Loucy (cell line): ENCODE data around the gene AMOTL2.

Source experiments
- H2AFZ ChIP-seq: fragments of 200-600 bp; sonication (generic); 2 replicates; pipeline ENCODE4 v1.6.0; 2016; ENCODE audit warnings: antibody characterized with exemption, mild to moderate bottlenecking, low read length, moderate library complexity
- H3F3A ChIP-seq: fragments of 200-600 bp; 2 replicates; pipeline ENCODE4 v1.6.0; 2016; ENCODE audit warnings: antibody characterized with exemption, low read depth, mild to moderate bottlenecking
- H3K27me3 ChIP-seq: fragments of 200-600 bp; sonication (generic); 2 replicates; pipeline ENCODE4 v1.6.1; 2014; ENCODE audit warnings: low read length, mild to moderate bottlenecking; ENCODE audit not compliant: insufficient read depth, poor library complexity, severe bottlenecking
- H3K36me3 ChIP-seq: fragments of 200-600 bp; sonication (generic); 2 replicates; pipeline ENCODE4 v1.6.1; 2016; ENCODE audit warnings: low read length; ENCODE audit not compliant: insufficient read depth
- H3K4me1 ChIP-seq: fragments of 200-600 bp; sonication (generic); 2 replicates; pipeline ENCODE4 v1.5.1; 2014; ENCODE audit warnings: low read length, mild to moderate bottlenecking; ENCODE audit not compliant: insufficient read depth, poor library complexity, severe bottlenecking
- H3K4me2 ChIP-seq: fragments of 200-600 bp; sonication (generic); 2 replicates; pipeline ENCODE4 v1.6.0; 2014; ENCODE audit warnings: antibody characterized with exemption, low read length, low read depth, mild to moderate bottlenecking; ENCODE audit not compliant: poor library complexity, severe bottlenecking
- H3K4me3 ChIP-seq: fragments of 200-600 bp; sonication (generic); 2 replicates; pipeline ENCODE4 v1.5.1; 2014; ENCODE audit warnings: low read length, mild to moderate bottlenecking, mixed read lengths; ENCODE audit not compliant: poor library complexity, severe bottlenecking
- H3K79me2 ChIP-seq: fragments of 200-600 bp; sonication (generic); 2 replicates; pipeline ENCODE4 v1.6.1; 2014; ENCODE audit warnings: low read length; ENCODE audit not compliant: insufficient read depth
- H3K9ac ChIP-seq: fragments of 200-600 bp; sonication (generic); 2 replicates; pipeline ENCODE4 v1.6.0; 2014; ENCODE audit warnings: mild to moderate bottlenecking, low read depth, low read length, moderate library complexity; ENCODE audit not compliant: poor library complexity, severe bottlenecking
- H3K9me2 ChIP-seq: fragments of 200-600 bp; sonication (generic); replicated peaks from 2 replicates; pipeline ENCODE4 v1.6.1; 2016; ENCODE audit warnings: low read depth, low read length, mixed read lengths
- H3K9me3 ChIP-seq: fragments of 200-600 bp; sonication (generic); 2 replicates; pipeline ENCODE4 v1.6.1; 2014; ENCODE audit warnings: mild to moderate bottlenecking, antibody characterized with exemption, low read length, low read depth; ENCODE audit not compliant: insufficient read depth
- H4K20me1 ChIP-seq: fragments of 200-600 bp; sonication (generic); 2 replicates; pipeline ENCODE4 v1.6.0; 2014; ENCODE audit warnings: antibody characterized with exemption, low read length, mild to moderate bottlenecking; ENCODE audit not compliant: insufficient read depth, poor library complexity, severe bottlenecking
- EZH2phosphoT487 ChIP-seq: fragments of 200-600 bp; IDR thresholded peaks from 2 replicates; pipeline ENCODE4 v1.6.1; 2018; ENCODE audit warnings: antibody characterized with exemption, mild to moderate bottlenecking, moderate library complexity, borderline replicate concordance
- TF ChIP-seq, protein P1 (sequence below): fragments of 200-600 bp; sonication (generic); conservative IDR thresholded peaks from 2 replicates; pipeline ENCODE4 v1.5.1; 2014; ENCODE audit warnings: mild to moderate bottlenecking, antibody characterized with exemption, low read length

The AMOTL2 gene

DNA sequence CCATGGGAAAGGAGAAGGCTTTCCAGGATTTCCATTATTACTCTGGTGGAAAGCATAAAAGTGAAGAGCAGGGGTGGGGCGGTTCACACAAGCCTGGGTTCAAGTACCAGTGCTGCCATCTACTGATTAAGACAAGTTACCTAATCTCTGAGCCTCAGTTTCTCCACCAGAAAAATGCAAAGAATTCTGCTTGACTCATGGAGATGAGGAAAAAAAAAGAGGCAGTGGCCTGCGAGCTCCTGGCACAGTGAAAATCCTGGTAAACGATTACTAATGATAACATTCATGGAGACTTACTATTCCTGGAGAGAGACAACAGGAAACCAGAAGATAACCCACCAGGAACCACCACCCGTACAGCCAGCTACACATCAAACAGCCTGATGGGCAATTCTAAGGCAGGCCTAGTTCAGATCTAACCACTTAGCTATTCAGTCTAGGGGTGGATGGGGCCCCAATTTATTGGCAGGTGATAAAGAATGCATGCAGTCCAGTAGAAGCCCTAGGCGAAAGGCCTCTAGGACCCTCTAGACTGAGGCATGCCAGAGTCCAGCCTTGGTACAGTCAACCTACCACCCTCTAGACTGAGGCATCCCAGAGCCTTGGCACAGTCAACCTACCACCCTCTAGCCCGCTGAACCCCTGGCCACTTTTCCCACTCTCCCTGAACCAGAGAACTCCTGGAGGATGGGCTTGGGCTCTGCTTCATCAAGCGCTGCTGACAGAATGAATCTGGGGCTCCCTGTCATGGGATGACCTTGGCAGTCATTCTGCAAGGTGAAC, 2.5 kb downstream of the AMOTL2 start:
- no peak for TF ChIP-seq EZH2phosphoT487
- TF ChIP-seq, protein P1, sequence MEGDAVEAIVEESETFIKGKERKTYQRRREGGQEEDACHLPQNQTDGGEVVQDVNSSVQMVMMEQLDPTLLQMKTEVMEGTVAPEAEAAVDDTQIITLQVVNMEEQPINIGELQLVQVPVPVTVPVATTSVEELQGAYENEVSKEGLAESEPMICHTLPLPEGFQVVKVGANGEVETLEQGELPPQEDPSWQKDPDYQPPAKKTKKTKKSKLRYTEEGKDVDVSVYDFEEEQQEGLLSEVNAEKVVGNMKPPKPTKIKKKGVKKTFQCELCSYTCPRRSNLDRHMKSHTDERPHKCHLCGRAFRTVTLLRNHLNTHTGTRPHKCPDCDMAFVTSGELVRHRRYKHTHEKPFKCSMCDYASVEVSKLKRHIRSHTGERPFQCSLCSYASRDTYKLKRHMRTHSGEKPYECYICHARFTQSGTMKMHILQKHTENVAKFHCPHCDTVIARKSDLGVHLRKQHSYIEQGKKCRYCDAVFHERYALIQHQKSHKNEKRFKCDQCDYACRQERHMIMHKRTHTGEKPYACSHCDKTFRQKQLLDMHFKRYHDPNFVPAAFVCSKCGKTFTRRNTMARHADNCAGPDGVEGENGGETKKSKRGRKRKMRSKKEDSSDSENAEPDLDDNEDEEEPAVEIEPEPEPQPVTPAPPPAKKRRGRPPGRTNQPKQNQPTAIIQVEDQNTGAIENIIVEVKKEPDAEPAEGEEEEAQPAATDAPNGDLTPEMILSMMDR: peak; percentile 47
- H3K9ac ChIP-seq: no peak overlapping the region
- no peaks in the 10 kb centered on the region for H3K9me3 ChIP-seq
- no peaks in the 10 kb centered on the region for H3K9me2 ChIP-seq
- H3K4me3 ChIP-seq: no peak overlapping the region
- H2AFZ ChIP-seq: no peak overlapping the region
- H3F3A ChIP-seq: no peaks in the 10 kb centered on the region
- no peaks in the 10 kb centered on the region for H3K36me3 ChIP-seq
- no peak overlapping the region for H3K4me2 ChIP-seq
- H3K4me1 ChIP-seq: peaks cover 9% of the 10 kb centered on the region
- no peaks in the 10 kb centered on the region for H3K79me2 ChIP-seq
- peaks cover 25% of the 10 kb centered on the region for H3K27me3 ChIP-seq
- no peaks in the 10 kb centered on the region for H4K20me1 ChIP-seq

DNA sequence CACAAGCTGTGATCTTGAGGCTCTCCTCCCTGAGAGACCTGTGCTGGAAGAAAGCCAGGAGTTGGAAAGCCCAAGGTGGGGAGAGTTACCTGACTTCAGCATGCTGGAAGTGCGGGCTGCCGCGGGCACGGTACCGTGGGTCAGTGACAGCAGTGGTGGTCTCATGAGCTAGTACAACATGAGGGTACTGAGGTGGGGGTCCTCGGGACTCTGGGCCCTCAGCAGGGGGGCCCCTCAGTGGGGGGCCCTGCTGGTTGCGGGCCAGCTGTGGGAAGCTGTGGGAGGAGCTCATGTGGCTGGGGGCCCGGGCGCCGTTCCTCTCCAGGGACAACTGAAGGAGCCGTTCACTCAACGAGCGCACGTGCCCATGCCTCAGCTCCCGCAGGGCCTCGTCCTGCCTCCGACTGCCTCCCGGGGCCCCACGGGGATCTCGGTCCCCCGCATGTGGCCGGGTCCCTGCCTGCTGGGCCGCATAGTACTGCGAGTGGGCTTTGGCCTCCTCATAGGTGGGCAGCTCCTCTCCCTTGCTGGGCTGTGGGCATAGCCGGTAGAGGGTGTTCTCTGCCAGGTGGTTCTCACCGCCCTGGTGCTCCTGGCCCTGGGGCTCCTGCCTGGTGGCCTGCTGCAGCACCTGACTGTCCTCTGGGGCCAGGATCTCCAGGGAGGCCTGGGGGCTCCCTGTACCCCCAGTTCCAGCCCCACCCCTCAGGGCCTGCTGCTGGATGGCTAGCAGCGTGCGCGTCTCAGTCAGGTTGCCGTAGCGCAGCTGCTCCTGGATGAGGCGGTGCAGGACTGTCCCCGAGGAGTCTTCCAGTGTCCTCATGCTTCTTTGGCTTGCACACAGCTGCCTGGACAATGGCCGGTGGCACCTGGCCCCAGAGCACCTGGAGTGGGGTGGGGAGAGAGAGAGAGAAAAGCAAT, 3.4 kb downstream of the AMOTL2 start:
- Histone ChIP-seq H3K27me3 (peaks cover 25% of the 10 kb centered on the region), H3K9me2 (no peaks in the 10 kb centered on the region), H2AFZ (no peak overlapping the region), H3K36me3 (no peaks in the 10 kb centered on the region), H3F3A (no peaks in the 10 kb centered on the region), H3K79me2 (no peaks in the 10 kb centered on the region), H3K4me3 (no peak overlapping the region), H4K20me1 (no peaks in the 10 kb centered on the region), H3K4me2 (no peak overlapping the region), H3K9me3 (no peaks in the 10 kb centered on the region), H3K4me1 (peaks cover 13% of the 10 kb centered on the region), H3K9ac (no peak overlapping the region)
- TF ChIP-seq EZH2phosphoT487: no peak
- TF ChIP-seq, protein P1: no peak

DNA sequence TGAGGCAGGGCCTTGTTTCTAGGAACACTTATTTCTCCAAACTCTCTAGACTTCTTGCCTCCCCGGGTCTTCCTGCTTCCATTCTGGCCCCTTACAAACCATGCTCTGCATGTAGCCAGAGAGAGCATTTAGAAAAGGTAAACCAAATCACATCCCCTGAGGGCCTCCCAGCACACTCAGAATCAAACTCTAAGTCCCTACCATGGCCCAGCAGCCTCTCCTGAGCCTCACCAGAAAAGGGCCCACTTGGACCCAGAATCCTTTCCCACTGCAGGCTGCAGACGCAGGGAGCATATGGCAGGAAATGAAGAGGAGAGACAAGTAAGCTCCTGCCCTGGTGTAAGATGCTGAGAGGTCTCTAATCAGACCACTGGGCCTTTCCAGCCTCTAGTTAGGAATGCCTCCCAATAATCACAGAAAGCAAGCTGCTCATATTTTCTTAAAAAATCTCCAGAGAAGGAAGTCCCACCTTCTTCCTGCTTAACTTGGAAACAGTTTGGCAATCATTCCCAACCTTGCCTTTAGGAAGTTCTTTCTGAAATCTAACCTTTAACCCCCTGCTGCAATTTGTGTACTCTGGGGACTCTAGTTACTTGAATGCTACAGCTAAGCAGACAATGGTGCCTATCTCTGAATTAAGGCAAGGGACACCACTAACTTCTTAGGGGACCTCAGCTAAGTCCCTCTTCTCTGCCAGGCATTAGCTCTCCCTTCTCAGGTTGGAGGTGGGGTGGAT, 4.2 kb downstream of the AMOTL2 start:
- Histone ChIP-seq H3K4me1 (peaks cover 21% of the 10 kb centered on the region), H3K79me2 (no peaks in the 10 kb centered on the region), H3K4me2 (no peak overlapping the region), H3K9me3 (no peaks in the 10 kb centered on the region), H3K9me2 (no peaks in the 10 kb centered on the region), H4K20me1 (no peaks in the 10 kb centered on the region), H3K36me3 (no peaks in the 10 kb centered on the region), H3K27me3 (peaks cover 18% of the 10 kb centered on the region), H3F3A (no peaks in the 10 kb centered on the region), H3K4me3 (no peak overlapping the region), H3K9ac (no peak overlapping the region), H2AFZ (no peak overlapping the region)
- TF ChIP-seq EZH2phosphoT487: no peak
- TF ChIP-seq, protein P1: no peak
